ENCODE measurements around the gene RNU1-3. TPM values are rescaled to one million over a fixed set of nuclear protein-coding genes. Genes with fewer than 3 reads are reported as not detected.
"Not testable (repeated sequence)": the region's sequence is repeated elsewhere in the genome, so short reads cannot be mapped to it uniquely, and the experiment has no call there.

Gene RNU1-3
- total RNA-seq, 1 donor from 2014 or later: not detected

DNA sequence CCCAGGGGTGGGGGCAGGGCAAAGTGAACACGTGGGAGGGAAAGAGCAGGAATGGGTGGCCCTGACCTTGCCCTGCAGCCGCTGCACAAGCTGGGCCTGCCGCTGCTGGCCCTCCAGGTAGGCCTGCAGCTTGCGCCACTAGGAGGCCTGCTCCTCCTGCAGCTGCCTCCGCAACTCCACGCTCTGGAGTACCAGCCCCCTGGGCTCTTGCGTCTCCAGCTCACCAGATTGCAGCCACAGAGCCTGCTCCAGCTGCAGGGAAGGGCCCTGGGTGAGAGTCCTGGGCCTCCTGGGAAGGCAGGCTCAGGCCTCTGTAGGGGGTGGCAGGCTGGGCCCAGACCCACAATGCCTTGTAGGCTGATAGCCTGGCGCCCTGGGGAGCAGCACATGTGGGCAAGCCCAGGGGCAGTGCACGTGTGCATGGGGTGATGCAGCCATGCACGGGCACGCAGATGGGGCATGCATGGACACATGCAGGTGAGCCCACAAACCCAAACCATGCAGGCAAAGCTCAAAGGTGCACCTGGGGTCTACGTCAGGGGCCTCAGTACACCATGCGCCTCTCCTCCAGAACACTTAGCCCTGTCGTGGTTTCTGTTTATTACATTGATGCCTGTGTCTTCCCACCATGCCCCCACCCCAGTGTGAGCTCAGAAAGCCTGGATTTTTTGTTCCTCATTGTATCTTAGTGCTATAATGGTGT, 9.6 kb downstream of the RNU1-3 start:
- DNase-seq (ENCODE audit: low read depth): not testable (repeated sequence)

DNA sequence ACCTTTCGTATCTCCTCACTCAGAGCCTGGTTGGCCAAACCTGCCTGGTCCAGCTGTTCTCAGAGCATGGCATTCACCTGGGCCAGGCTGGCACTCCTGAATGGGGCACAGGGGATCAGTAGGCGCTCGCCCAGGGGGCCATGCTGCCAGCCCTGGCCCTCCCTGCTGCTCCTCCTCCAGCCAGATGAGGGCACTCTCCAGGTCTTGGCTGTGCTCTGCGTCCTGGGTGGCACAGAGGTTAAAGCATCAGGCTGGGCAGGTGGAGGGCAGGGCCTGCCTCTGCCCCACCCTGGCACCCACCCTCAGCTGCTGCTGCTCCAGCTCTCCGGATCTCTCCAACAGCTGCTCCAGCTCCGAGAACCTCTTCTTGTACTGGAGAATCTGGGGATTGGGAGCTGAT, 10.2 kb downstream of the RNU1-3 start:
- not testable (repeated sequence) for DNase-seq (ENCODE audit: low read depth)

DNA sequence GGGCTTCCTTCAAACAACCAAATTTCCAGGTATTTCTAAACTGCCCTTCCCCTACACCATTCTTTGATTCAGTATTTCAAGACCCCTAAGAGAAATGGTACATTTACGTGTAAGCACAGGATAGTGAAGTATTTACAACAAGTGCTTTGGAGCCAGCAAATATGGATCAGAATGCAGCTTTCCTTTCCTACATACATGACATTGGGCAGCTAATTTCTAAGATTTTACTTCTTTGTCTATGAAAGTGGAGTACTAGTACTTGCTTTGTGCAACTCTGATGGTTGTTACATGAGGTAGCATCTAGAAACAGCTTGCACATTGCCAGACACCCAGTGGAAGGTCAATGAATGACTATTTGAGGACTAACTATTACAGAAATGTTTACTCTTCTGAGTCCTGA, 15.2 kb downstream of the RNU1-3 start:
- DNase-seq (ENCODE audit: low read depth): not testable (repeated sequence)

DNA sequence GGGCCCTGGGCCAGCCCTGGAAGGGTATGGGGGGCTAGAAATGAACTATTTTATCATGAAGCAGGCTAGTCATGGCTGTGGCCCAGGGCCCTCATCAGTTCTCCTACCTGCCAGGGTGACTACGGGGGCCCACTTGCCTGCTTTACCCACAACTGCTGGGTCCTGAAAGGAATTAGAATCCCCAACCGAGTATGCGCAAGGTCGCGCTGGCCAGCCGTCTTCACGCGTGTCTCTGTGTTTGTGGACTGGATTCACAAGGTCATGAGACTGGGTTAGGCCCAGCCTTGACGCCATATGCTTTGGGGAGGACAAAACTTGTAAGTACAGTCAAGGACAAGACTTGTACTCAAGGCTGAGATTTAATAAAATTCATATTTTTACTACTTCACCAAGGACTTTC, 16.8 kb downstream of the RNU1-3 start:
- DNase-seq (ENCODE audit: low read depth): not testable (repeated sequence)

DNA sequence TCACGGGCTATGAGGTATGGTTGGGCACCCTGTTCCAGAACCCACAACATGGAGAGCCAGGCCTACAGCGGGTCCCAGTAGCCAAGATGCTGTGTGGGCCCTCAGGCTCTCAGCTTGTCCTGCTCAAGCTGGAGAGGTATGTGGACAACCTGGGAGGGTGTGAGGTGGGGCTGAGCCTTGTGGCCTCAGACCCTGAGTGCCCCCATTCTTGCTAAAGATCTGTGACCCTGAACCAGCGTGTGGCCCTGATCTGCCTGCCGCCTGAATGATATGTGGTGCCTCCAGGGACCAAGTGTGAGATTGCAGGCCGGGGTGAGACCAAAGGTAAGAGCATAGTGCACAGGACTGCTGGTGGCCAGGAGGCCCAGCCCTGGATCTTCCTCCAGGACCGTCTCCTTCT, 17.4 kb downstream of the RNU1-3 start:
- not testable (repeated sequence) for DNase-seq (ENCODE audit: low read depth)

DNA sequence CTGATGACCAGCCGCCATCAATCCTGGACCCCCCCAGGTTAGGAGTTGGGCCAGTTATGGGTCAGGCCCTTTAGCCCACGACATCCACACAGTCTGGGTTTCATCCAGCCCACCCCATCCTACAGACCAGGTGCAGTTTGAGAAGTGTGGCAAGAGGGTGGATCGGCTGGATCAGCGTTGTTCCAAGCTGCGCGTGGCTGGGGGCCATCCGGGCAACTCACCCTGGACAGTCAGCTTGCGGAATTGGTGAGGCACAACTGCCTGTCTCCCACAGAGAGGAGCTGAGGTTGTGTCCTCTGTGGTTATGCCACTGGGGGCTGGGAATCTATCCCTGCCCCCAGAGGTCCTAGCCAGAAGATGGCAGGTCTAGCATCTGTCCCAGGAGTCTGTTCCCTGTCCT, 18.0 kb downstream of the RNU1-3 start:
- DNase-seq (ENCODE audit: low read depth): not testable (repeated sequence)

DNA sequence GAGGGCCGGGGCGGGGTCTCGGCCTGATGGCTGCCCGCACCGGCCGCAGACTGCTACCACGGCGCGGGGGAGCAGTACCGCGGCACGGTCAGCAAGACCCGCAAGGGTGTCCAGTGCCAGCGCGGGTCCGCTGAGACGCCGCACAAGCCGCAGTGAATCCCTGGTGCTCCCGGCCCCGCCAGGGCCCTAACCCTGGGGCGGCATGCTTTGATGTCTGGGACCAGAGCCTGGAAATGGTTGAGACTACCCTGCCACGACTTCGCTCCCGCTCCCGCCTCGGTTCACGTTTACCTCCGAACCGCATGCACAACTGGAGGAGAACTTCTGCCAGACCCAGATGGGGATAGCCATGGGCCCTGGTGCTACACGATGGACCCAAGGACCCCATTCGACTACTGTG, 18.5 kb downstream of the RNU1-3 start:
- not testable (repeated sequence) for DNase-seq (ENCODE audit: low read depth)

DNA sequence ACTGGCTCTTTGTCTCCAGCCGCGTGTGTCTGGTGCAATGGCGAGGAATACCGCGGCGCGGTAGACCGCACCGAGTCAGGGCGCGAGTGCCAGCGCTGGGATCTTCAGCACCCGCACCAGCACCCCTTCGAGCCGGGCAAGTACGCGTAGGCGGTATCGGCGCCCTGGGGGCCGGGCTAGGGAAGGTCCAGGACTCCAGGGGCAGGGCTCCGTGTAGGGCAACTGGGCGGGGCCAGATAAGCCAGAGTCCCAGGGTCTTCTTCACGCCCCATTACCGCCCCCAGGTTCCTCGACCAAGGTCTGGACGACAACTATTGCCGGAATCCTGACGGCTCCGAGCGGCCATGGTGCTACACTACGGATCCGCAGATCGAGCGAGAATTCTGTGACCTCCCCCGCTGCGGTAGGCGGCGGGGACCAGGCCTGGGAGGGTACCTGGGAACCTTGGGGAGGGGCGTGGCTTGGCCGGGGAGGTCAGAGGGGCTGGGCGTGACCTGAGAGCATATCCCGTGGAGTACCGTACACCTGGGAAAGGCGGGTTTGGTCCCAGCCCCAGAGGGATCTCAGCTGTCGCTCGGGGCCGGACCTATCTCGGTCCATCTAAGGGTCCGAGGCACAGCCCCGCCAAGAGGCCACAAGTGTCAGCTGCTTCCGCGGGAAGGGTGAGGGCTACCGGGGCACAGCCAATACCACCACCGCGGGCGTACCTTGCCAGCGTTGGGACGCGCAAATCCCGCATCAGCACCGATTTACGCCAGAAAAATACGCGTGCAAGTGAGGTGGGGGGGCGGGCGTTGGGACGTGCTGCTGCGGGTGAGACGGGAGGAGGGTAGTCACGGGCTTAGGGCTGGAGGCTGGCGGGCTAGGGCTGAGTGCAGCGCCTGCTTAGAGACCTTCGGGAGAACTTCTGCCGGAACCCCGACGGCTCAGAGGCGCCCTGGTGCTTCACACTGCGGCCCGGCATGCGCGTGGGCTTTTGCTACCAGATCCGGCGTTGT, 19.3 kb downstream of the RNU1-3 start:
- DNase-seq (ENCODE audit: low read depth): not testable (repeated sequence)

DNA sequence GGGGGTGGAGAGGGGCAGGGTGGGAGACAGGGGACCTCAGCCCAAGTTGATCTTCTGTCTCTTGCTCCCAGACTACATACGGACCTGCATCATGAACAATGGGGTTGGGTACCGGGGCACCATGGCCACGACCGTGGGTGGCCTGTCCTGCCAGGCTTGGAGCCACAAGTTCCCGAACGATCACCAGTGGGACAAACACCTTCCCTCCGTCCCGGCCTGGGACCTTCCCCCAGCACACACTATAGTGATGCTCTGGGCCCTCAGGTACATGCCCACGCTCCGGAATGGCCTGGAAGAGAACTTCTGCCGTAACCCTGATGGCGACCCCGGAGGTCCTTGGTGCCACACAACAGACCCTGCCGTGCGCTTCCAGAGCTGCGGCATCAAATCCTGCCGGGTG, 20.0 kb downstream of the RNU1-3 start:
- not testable (repeated sequence) for DNase-seq (ENCODE audit: low read depth)

DNA sequence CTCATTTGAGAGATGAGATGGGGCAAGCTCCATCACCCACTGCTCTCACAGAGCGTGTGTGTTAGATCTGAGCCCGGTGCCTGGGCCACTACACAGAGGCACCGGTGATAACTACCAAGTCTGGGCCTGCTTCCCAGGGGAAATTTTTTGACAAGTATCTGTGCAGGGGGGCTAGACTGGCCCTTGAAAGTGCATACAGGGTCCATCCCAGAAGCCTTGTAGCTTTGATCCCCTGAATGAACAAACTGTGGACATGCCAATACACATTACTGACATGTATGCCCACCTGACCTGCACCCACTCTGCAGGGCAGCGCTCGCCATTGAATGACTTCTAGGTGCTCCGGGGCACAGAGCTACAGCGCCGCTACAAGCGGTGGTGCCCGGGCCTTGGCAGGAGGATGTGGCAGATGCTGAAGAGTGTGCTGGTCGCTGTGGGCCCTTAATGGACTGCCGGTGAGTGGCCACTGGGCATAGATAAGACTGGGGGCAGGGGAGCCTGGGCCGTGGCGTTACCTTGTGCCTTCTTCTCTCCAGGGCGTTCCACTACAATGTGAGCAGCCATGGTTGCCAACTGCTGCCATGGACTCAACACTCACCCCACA, 20.6 kb downstream of the RNU1-3 start:
- DNase-seq (ENCODE audit: low read depth): not testable (repeated sequence)

DNA sequence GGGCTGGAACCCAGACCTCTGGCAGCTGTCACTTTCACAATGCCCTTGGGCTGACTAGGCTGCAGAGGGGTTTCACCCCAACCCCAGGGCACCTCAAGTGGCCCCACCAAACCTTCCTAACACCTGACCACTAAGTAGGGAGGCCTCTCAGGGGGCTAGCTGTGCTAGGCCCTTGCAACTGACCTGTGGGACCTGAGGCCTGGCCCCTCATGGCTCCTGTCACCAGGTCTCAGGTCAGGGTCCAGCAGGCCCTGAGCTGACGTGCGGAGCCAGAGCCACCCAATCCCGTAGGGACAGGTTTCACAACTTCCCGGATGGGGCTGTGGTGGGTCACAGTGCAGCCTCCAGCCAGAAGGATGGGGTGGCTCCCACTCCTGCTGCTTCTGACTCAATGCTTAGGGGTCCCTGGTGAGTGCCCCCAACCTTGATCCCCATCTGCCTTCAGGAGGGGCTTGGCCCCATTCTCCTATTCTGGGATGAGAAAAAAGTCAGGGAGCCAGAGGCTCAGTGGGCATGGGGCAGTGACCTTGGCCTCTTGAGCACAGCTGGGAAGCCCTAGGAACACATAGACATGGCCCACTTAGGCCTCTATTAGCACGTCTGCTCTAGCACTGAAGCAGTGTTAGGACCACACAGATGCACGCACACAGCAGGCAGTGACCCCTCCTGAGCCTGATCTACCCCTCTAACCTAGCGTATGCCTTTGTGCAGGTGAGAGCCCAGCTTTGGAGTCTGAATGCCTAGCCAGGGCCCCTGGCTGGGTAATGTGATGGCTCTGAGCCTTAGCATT, 21.3 kb downstream of the RNU1-3 start:
- not testable (repeated sequence) for DNase-seq (ENCODE audit: low read depth)

DNA sequence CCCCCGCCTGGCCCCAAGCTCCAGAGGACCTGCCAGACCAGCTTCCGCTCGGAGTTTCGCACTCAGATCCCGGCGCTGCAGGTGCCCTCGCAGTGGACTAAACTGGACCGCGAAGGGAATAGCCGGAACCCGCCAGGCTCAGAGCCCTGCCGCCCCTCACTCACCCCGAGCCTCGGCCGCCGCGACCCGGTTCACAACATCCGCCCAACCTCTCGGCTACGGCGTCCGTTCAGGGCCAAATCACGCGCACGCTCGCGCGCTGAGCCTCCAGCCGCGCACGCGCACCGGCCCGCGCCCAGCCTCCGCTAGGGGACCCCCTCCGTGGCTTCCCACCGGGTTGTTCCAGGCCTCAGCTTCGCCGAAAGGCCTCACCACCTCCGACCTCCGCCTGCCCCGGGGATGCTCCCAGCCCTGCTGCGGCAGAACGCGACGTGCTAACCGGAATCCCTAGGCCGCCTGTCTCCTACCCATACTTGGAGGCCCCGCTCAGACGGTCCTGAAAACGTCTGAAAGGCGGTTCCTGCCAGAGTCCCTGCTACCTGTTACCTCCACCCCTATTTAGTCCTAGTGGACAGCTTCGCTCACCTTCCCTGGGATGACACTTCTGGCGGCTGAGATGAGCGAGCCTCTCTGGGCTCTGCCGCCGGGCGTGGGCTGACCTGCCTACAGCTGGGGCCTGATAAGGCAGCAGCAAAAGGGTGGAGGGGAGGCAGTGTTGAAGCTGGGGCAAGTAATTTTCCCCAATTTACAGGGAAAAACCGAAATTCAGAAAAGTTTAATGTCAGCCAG, 22.1 kb downstream of the RNU1-3 start:
- DNase-seq (ENCODE audit: low read depth): peak; percentile 100

DNA sequence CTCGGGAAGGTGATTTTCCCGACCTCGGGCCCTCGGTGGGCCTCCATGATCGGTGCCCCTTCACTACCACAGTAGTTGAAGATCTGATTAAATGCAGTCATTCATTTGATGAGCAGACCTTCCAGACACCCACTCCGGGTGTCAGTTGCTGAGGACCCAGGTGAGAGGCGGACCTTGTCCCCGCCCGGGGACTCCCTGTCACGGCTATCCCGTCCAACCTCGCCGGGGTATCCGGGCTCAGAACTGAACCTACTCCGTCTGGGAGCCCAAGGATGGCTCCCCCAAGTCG, 22.6 kb downstream of the RNU1-3 start:
- no peak for DNase-seq (ENCODE audit: low read depth)

DNA sequence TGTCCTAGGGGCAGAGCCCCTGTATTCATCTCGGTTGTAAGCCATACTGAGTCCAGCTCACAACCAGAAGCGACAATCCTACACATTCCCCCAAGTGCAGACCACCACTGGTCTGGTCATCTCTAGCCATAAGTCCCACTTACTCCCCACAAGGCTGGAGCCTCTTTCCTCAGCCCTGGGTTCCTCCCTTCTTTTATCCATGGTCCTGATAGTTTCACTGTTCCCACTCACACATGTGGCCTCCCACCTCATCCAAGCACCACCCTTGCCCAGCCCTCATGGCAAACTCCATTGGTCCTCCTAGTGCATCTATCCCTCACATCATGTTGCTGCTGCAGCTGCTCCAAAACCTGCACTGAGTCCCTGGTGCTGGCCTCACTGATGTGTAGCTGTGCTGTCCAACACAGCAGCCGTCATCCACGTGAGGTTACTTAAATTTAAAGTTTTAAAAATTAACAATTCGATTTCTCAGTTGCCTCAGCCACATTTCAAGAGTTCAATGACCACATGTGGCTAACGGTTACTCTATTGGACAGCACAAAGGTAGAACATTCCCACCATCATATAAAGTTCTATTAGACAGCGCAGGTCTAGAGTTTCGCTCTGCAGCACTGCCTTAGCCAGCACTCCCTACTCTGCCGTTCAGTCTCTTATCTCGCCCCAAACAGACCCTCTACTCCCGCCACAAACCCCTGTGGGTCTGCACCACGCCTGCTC, 23.1 kb downstream of the RNU1-3 start:
- DNase-seq (ENCODE audit: low read depth): not testable (repeated sequence)

DNA sequence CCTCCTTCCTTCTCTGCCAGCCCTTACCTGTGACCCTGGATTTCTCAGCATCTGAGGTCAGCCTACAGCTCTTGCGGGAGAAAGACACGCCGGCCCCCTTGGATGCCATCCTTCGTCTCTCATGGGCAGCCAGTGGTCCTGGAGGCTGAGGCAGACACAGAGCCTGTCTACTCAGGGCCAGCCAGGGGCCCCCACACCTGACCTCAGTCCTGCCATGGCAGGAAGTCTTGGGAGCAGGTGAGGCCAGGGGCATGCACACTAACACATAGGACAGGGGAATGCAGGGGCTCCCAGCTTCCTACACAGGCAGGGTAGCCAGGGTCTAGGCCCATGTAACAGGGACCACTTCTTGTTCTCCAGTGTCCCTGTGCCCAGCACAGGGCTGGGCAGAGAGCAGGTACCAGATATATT, 23.7 kb downstream of the RNU1-3 start:
- DNase-seq (ENCODE audit: low read depth): not testable (repeated sequence)

DNA sequence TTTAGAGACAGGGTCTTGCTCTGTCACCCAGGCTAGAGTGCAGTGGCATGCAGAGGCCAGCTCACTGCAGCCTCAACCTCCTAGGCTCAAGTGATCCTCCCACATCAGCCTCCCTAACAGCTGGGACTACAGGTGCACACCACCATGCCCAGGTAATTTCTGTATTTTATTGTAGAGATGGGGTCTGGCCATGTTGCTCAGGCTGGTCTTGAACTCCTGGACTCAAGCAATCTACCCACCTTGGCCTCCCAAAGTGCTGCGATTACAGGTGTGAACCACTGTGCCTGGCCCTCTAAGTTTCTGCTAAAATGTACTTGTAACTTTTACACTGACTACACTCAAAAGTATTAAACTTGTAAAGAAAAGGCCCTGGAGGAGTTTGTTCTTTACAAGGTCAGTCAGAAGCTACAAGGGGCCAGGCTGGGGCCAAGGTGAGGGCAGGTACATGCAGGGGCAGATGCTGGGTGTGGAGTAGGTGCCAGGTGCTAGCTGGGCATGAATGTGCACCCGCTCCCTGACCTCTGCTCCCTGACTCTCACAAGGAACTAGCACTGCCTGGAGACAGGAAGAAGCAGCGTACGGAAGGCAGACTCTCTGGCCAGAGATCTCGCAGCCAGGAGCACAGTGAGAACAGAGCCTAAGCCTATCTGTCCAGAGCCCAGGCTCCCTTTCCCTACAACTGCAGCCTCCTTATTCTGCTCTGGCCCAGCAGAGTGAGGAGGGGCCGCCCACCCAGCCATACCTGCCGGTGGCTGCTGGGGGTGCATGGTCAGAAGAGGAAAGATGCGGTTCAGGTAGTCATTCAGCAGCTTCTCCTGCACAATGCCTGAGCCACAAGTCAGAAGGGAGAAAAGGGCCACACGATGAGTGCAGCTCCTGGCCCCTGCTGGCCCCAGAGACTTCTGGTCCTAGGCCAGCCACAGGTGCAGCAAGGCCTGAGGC, 24.5 kb downstream of the RNU1-3 start:
- DNase-seq (ENCODE audit: low read depth): not testable (repeated sequence)

DNA sequence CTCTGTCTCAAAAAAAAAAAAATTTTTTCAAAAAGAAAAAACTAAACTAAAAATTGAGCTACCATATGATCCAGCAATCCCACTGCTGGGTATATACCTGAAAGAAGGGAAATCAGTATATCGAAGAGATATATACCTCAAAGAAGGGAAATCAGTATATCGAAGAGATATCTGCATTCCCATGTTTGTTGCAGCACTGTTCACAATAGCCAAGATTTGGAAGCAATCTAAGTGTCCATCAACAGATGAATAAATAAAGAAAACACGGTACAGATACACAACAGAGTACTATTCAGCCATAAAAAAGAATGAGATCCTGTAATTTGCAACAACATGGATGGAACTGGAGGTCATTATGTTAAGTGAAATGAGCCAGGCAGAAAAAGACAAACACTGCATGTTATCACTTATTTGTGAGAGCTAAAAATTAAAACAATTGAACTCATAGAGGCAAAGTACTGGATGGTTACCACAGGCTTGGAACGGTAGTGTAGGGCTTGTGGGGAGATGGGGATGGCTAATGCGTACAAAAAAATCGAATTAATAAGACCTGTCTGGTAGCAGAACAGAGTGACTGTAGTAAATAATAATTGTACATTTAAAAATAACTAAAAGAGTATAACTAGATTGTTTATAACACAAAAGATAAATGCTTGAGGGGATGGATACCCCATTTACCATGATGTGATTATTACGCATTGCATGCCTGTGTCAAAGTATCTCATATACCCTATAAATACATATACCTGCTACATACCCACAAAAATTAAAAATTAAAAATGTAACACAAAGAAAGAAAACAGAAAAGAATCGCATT, 25.4 kb downstream of the RNU1-3 start:
- not testable (repeated sequence) for DNase-seq (ENCODE audit: low read depth)

Measured in myocyte (in vitro differentiated cells).